HepG2 (cell line): ENCODE data around the gene USP9X. TPM values are rescaled to one million over a fixed set of nuclear protein-coding genes. Genes with fewer than 3 reads are reported as not detected.

Experiments
- ATAC-seq: fragments of 200-7000 bp; cut with Tn5 transposase; 3 replicates; pipeline ENCODE4 v1.9.1; 2020; ENCODE audit warnings: mild to moderate bottlenecking, moderate library complexity
- BruUV-seq: library from RNA; stranded (reverse); fragments of 400-500 nt; replicated peaks from 2 replicates; lab custom pipeline; 2021; lab: Mats Ljungman, UMichigan
- CTCF ChIA-PET: fragments of 300-600 bp; formaldehyde crosslinking; extraction: SDS; loops from one replicate; lab custom pipeline; 2021; ENCODE audit warnings: low total read pairs, inconsistent platforms, low intra/inter-chr PET ratio; lab: Yijun Ruan, JAX
- POLR2A ChIA-PET: fragments of 350-600 bp; sonication (Branson Sonifier 250); formaldehyde crosslinking; loops from one replicate; lab custom pipeline; 2020; ENCODE audit warnings: antibody characterized with exemption, inconsistent platforms; lab: Yijun Ruan, JAX
- DNase-seq: peaks from one replicate; pipeline ENCODE4 v3.0.0-alpha.2; 2015; ENCODE audit warnings: low spot score
- FAIRE-seq: peaks from 3 replicates; lab custom pipeline; 2011; peaks lifted over from hg19 to GRCh38; lab: Jason Lieb, UNC
- H2AFZ ChIP-seq: one replicate; pipeline ENCODE4 v1.6.1; 2011; ENCODE audit warnings: low read length, inconsistent platforms
- H3K27ac ChIP-seq: fragments of 300-600 bp; 3 replicates; pipeline ENCODE4 v1.8.0; 2011; ENCODE audit warnings: mixed run types, mild to moderate bottlenecking, mixed read lengths, low read length, inconsistent platforms; ENCODE audit not compliant: insufficient read depth; ENCODE audit errors: extremely low read length
- H3K27me3 ChIP-seq, 2 experiments: fragments of 200-600 bp in 1 of 2; 2 replicates in 1 of 2; 3 replicates in 1 of 2; pipeline versions ENCODE4 v1.6.0 to v1.8.0; 2011; ENCODE audit warnings: low read length in 2 of 2, mild to moderate bottlenecking in 2 of 2, moderate library complexity in 2 of 2, inconsistent platforms in 1 of 2; ENCODE audit not compliant: insufficient read depth in 2 of 2, control insufficient read depth in 1 of 2
- H3K36me3 ChIP-seq, 2 experiments: fragments of 200-600 bp in 1 of 2; replicated peaks in 1 of 2; 2 replicates in 1 of 2; 3 replicates in 1 of 2; pipeline versions ENCODE4 v1.5.1 to v1.8.0; 2011; ENCODE audit warnings: low read length in 2 of 2, inconsistent platforms in 1 of 2; ENCODE audit not compliant: insufficient read depth in 2 of 2, control insufficient read depth in 1 of 2
- H3K4me1 ChIP-seq: 2 replicates; pipeline ENCODE4 v1.5.1; 2012; ENCODE audit warnings: low read length, inconsistent platforms; ENCODE audit not compliant: insufficient read depth
- H3K4me2 ChIP-seq: 2 replicates; pipeline ENCODE4 v1.6.0; 2011; ENCODE audit warnings: low read depth, low read length, inconsistent platforms
- H3K4me3 ChIP-seq, 3 experiments: fragments of 200-600 bp in 1 of 3; sonication (generic), shearing (Covaris generic) in 1 of 3; replicated peaks in 1 of 3; 2 replicates each; pipeline ENCODE4 v1.5.1; 2011 to 2016; ENCODE audit warnings: low read length in 3 of 3, inconsistent platforms in 2 of 3, low read depth in 2 of 3, mild to moderate bottlenecking in 2 of 3, control low read depth in 1 of 3, mixed read lengths in 1 of 3; ENCODE audit not compliant: insufficient read depth in 1 of 3
- H3K79me2 ChIP-seq: one replicate; pipeline ENCODE4 v1.6.1; 2011; ENCODE audit warnings: low read length, inconsistent platforms; ENCODE audit not compliant: insufficient read depth
- H3K9ac ChIP-seq: 2 replicates; pipeline ENCODE4 v1.6.0; 2011; ENCODE audit warnings: mild to moderate bottlenecking, low read depth, low read length, inconsistent platforms; ENCODE audit not compliant: insufficient read depth
- H3K9me3 ChIP-seq: 2 replicates; pipeline ENCODE4 v1.5.1; 2012; ENCODE audit warnings: mild to moderate bottlenecking, low read length
- H4K20me1 ChIP-seq: 2 replicates; pipeline ENCODE4 v1.6.0; 2011; ENCODE audit warnings: inconsistent platforms, mild to moderate bottlenecking, low read length, moderate library complexity; ENCODE audit not compliant: insufficient read depth
- DMAP1 ChIP-seq: IDR thresholded peaks from 2 replicates; pipeline ENCODE4 v1.6.1; 2016
- HMGXB4 ChIP-seq, 2 experiments: sonication (generic) in 1 of 2; formaldehyde crosslinking in 1 of 2; IDR thresholded peaks; 2 replicates each; pipeline versions ENCODE4 v1.4.0 to v1.6.1; 2018 to 2020; ENCODE audit warnings: missing genetic modification reagents in 2 of 2, borderline replicate concordance in 1 of 2, low read depth in 1 of 2, mild to moderate bottlenecking in 1 of 2, missing biosample characterization in 1 of 2
- HNRNPLL ChIP-seq: fragments of 200-400 bp; formaldehyde crosslinking; IDR thresholded peaks from 2 replicates; pipeline ENCODE4 v1.6.1; 2017; ENCODE audit warnings: mild to moderate bottlenecking, low read depth, low read length; ENCODE audit not compliant: poor library complexity, severe bottlenecking
- JUNB ChIP-seq: sonication (generic); formaldehyde crosslinking; IDR thresholded peaks from 2 replicates; pipeline ENCODE4 v1.8.0; 2022; ENCODE audit warnings: missing genetic modification reagents, mild to moderate bottlenecking, borderline replicate concordance
- KAT7 ChIP-seq: IDR thresholded peaks from 2 replicates; pipeline ENCODE4 v1.6.1; 2018; ENCODE audit warnings: borderline replicate concordance, missing compliant biosample characterization
- KDM3A ChIP-seq: IDR thresholded peaks from 2 replicates; pipeline ENCODE4 v1.6.1; 2018; ENCODE audit warnings: low read depth, missing compliant biosample characterization
- KLF12 ChIP-seq: sonication (generic); formaldehyde crosslinking; IDR thresholded peaks from 2 replicates; pipeline ENCODE4 v1.4.0; 2020; ENCODE audit warnings: missing genetic modification reagents, borderline replicate concordance
- MYNN ChIP-seq: sonication (generic); formaldehyde crosslinking; IDR thresholded peaks from 2 replicates; pipeline ENCODE4 v1.4.0; 2020; ENCODE audit warnings: mild to moderate bottlenecking, low read depth, missing genetic modification reagents
- PHF8 ChIP-seq: sonication (generic); formaldehyde crosslinking; IDR thresholded peaks from 2 replicates; pipeline ENCODE4 v1.5.0; 2020; ENCODE audit warnings: missing genetic modification reagents
- POLR2AphosphoS2 ChIP-seq: IDR thresholded peaks from 2 replicates; pipeline ENCODE4 v1.6.1; 2011; ENCODE audit warnings: low read depth, low read length, improper control_type of control experiment
- RBFOX2 ChIP-seq: fragments of 200-400 bp; formaldehyde crosslinking; IDR thresholded peaks from 2 replicates; pipeline ENCODE4 v1.6.1; 2017; ENCODE audit warnings: low read depth, mild to moderate bottlenecking, low read length
- RXRA ChIP-seq: sonication (generic); formaldehyde crosslinking; IDR thresholded peaks from 2 replicates; pipeline ENCODE4 v1.5.1; 2020; ENCODE audit warnings: missing genetic modification reagents
- SP1 ChIP-seq, 2 experiments: fragments of 450-650 bp in 1 of 2; sonication (generic) in 1 of 2; formaldehyde crosslinking in 1 of 2; IDR thresholded peaks; 2 replicates each; pipeline versions ENCODE4 v1.4.0 to v1.6.1; 2016 to 2020; ENCODE audit warnings: missing genetic modification reagents in 1 of 2
- ZBTB7B ChIP-seq: sonication (generic); formaldehyde crosslinking; IDR thresholded peaks from 2 replicates; pipeline ENCODE4 v1.4.0; 2020; ENCODE audit warnings: missing genetic modification reagents
- ZC3H4 ChIP-seq: sonication (generic); formaldehyde crosslinking; IDR thresholded peaks from 2 replicates; pipeline ENCODE4 v1.4.0; 2020; ENCODE audit warnings: missing genetic modification reagents, borderline replicate concordance
- ZNF143 ChIP-seq: sonication (generic); formaldehyde crosslinking; IDR thresholded peaks from 2 replicates; pipeline ENCODE4 v1.4.0; 2020; ENCODE audit warnings: missing genetic modification reagents
- ZNF276 ChIP-seq: sonication (generic); formaldehyde crosslinking; IDR thresholded peaks from 2 replicates; pipeline ENCODE4 v1.4.0; 2020; ENCODE audit warnings: mild to moderate bottlenecking, low read depth, missing genetic modification reagents
- ZNF530 ChIP-seq: sonication (generic); formaldehyde crosslinking; IDR thresholded peaks from 2 replicates; pipeline ENCODE4 v1.5.0; 2020; ENCODE audit warnings: low read depth, mild to moderate bottlenecking, missing genetic modification reagents
- ZNF619 ChIP-seq: sonication (generic); formaldehyde crosslinking; IDR thresholded peaks from 2 replicates; pipeline ENCODE4 v1.4.0; 2020; ENCODE audit warnings: mild to moderate bottlenecking, missing genetic modification reagents
- ZNF816 ChIP-seq: sonication (generic); formaldehyde crosslinking; IDR thresholded peaks from 2 replicates; pipeline ENCODE4 v1.8.0; 2022; ENCODE audit warnings: missing genetic modification reagents, mild to moderate bottlenecking, borderline replicate concordance
- WGBS: methylation state at CpG from one replicate; pipeline ENCODE4 v1.1.6; 2017; ENCODE audit warnings: low lambda C conversion rate; 5-methylcytosine and 5-hydroxymethylcytosine counted together
- in situ Hi-C: cut with HindIII; loops from 2 replicates; pipeline ENCODE4 v1.10.0; 2017; ENCODE audit warnings: low pct_unique_long_range_greater_than_20kb; ENCODE audit not compliant: extremely low pct_ligation_motif_present
- intact Hi-C: fragments of 100-400 bp; cut with micrococcal nuclease; formaldehyde crosslinking; loops from one replicate; pipeline ENCODE4 v1.10.0; 2022; ENCODE audit not compliant: unreplicated experiment
- polyA plus RNA-seq, 8 experiments: library from polyadenylated mRNA; depleted of rRNA in 3 of 8; stranded (reverse) in 7 of 8; unstranded in 1 of 8; fragments of >200 nt; fragmentation: Illumina TruSeq in 4 of 8; extraction: Trizol in 4 of 8; gene quantifications; 2 replicates each; pipeline versions ENCODE4 v1.2.1 to v1.2.3, GENCODE V29; 2011 to 2016; ENCODE audit warnings: low read depth in 4 of 8, missing spikeins in 1 of 8, mixed read lengths in 1 of 8; ENCODE audit not compliant: insufficient read depth in 1 of 8
- total RNA-seq, 5 experiments: library from RNA; depleted of rRNA; stranded (reverse); fragments of >200 nt; fragmentation: Illumina TruSeq; extraction: Trizol; gene quantifications; 2 replicates each; pipeline ENCODE4 v1.2.3, GENCODE V29; 2016; ENCODE audit warnings: low read depth in 1 of 5
- TF ChIP-seq, protein P1 (sequence below): sonication (generic); IDR thresholded peaks from 2 replicates; pipeline ENCODE4 v1.6.1; 2016; ENCODE audit warnings: low read depth, borderline replicate concordance

Gene USP9X
- total and polyA plus RNA-seq, 2 of the 13 experiments (the other 11 are each of a cell fraction or from before 2014, with no cell fraction given) = 22.2 to 40.5 TPM

DNA sequence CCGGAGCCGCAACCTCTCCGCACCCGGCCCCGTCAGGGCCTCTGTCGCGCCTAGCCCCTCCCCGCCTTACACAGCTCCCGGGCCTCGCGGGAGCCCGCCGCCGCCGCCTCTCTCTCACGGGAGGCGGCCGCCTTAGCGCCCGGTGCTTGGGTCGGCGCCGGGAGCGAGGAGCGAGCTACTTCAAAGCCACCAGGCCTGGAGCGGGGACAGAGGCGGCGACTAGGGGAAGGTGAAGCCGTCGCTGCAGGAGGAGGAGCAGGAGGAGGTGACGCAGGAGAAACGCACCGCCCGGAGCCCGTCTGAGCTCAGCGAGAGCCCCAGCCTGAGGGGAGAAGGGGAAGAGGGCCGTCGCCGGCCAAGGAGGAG is 250 bp downstream of the USP9X start:
- Histone ChIP-seq H2AFZ (no peak overlapping the region), H3K79me2 (peaks cover 50% of the 10 kb centered on the region), H3K27ac (peak overlapping the region; percentile 100), H3K27me3 (no peaks in the 10 kb centered on the region), H3K4me1 (peaks cover 30% of the 10 kb centered on the region), H3K4me3 (peak overlapping the region; percentile 84 to 96 (median 85)), H3K4me2 (0 out of 2 replicates have a peak overlapping the region, but pooled peaks have one; percentile 12), H3K9ac (peak overlapping the region; percentile 95), H3K36me3 (no peaks in the 10 kb centered on the region), H4K20me1 (peaks cover 37% of the 10 kb centered on the region), H3K9me3 (no peaks in the 10 kb centered on the region)
- ATAC-seq = peak; percentile 62
- POLR2A ChIA-PET = interaction anchor here (1.0 to 3.9 kb wide), 7 partner anchors 11 to 350 kb away, joined by 3 to 19 read pairs (median 7); partner anchors contain the start of gene MED14
- intact Hi-C loops = loop anchor here (2.0 kb wide), 1 partner anchor 75 kb away; no protein-coding TSS in a partner anchor
- FAIRE-seq = no peak
- CTCF ChIA-PET = no interaction called here
- BruUV-seq = no TSS peak
- DNase-seq = peak; percentile 10
- in situ Hi-C loops = no loop called here
- WGBS = no CpG with 5 or more reads among the region's 39 CpGs
- TF ChIP-seq, protein P1, sequence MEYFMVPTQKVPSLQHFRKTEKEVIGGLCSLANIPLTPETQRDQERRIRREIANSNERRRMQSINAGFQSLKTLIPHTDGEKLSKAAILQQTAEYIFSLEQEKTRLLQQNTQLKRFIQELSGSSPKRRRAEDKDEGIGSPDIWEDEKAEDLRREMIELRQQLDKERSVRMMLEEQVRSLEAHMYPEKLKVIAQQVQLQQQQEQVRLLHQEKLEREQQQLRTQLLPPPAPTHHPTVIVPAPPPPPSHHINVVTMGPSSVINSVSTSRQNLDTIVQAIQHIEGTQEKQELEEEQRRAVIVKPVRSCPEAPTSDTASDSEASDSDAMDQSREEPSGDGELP = no peak
- peak; percentile 43 for TF ChIP-seq HNRNPLL
- TF ChIP-seq POLR2AphosphoS2 = no peak
- TF ChIP-seq MYNN (CRISPR knock-in tag) = no peak
- TF ChIP-seq ZC3H4 (CRISPR knock-in tag) = no peak
- no peak for TF ChIP-seq ZNF619 (CRISPR knock-in tag)
- no peak for TF ChIP-seq ZNF276 (CRISPR knock-in tag)
- TF ChIP-seq ZNF143 (CRISPR knock-in tag) = no peak
- TF ChIP-seq KLF12 (CRISPR knock-in tag) = no peak
- no peak for TF ChIP-seq RXRA
- TF ChIP-seq HMGXB4 (CRISPR knock-in tag; IDR thresholded peaks at IDR 0.05; ENCODE audit: borderline replicate concordance in 1 of 2, low read depth in 1 of 2) = peak in 1 of 2 experiments; percentile 31; a peak in 1 of 4 replicates
- TF ChIP-seq KDM3A = no peak
- TF ChIP-seq DMAP1 (CRISPR knock-in tag) = no peak
- no peak for TF ChIP-seq SP1 (IDR thresholded peaks at IDR 0.05)
- TF ChIP-seq SP1 (CRISPR knock-in tag; IDR thresholded peaks at IDR 0.05) = no peak
- no peak for TF ChIP-seq ZNF816 (CRISPR knock-in tag)
- no peak for TF ChIP-seq ZNF530 (CRISPR knock-in tag)
- 0 out of 2 replicates have a peak, but pooled peaks have one; percentile 22 for TF ChIP-seq KAT7 (CRISPR knock-in tag)
- TF ChIP-seq JUNB (CRISPR knock-in tag) = no peak
- TF ChIP-seq PHF8 = 0 out of 2 replicates have a peak, but pooled peaks have one; percentile 22
- peak; percentile 66; the same call in 1 of the 2 replicates for TF ChIP-seq RBFOX2
- TF ChIP-seq ZBTB7B (CRISPR knock-in tag) = no peak
